ENCODE measurements around the gene RELL2.

Gene RELL2

GRCh38 chr5:141637123-141637766 is 448 bp downstream of the RELL2 start (continued):
- TF ChIP-seq, protein P1, sequence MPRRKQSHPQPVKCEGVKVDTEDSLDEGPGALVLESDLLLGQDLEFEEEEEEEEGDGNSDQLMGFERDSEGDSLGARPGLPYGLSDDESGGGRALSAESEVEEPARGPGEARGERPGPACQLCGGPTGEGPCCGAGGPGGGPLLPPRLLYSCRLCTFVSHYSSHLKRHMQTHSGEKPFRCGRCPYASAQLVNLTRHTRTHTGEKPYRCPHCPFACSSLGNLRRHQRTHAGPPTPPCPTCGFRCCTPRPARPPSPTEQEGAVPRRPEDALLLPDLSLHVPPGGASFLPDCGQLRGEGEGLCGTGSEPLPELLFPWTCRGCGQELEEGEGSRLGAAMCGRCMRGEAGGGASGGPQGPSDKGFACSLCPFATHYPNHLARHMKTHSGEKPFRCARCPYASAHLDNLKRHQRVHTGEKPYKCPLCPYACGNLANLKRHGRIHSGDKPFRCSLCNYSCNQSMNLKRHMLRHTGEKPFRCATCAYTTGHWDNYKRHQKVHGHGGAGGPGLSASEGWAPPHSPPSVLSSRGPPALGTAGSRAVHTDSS (tag by site-specific recombination; IDR thresholded peaks at IDR 0.05) = no peak
- no peak for TF ChIP-seq GLI4 (tag by site-specific recombination; IDR thresholded peaks at IDR 0.05)
- TF ChIP-seq OSR2 (tag by site-specific recombination; IDR thresholded peaks at IDR 0.05) = no peak
- TF ChIP-seq ZNF837 (tag by site-specific recombination; IDR thresholded peaks at IDR 0.05) = no peak
- no peak for TF ChIP-seq ZNF174 (tag by site-specific recombination; IDR thresholded peaks at IDR 0.05)
- TF ChIP-seq SALL2 (tag by site-specific recombination; IDR thresholded peaks at IDR 0.05; ENCODE audit: borderline replicate concordance) = no peak
- TF ChIP-seq PRDM10 (tag by site-specific recombination; IDR thresholded peaks at IDR 0.05) = no peak; the same call in 1 of the 2 replicates
- no peak for TF ChIP-seq MZF1 (tag by site-specific recombination; IDR thresholded peaks at IDR 0.05; ENCODE audit: borderline replicate concordance)
- TF ChIP-seq FEZF1 (tag by site-specific recombination; IDR thresholded peaks at IDR 0.05) = no peak
- TF ChIP-seq ZNF76 (tag by site-specific recombination; IDR thresholded peaks at IDR 0.05; ENCODE audit: borderline replicate concordance, low read depth) = no peak
- TF ChIP-seq, protein P2, sequence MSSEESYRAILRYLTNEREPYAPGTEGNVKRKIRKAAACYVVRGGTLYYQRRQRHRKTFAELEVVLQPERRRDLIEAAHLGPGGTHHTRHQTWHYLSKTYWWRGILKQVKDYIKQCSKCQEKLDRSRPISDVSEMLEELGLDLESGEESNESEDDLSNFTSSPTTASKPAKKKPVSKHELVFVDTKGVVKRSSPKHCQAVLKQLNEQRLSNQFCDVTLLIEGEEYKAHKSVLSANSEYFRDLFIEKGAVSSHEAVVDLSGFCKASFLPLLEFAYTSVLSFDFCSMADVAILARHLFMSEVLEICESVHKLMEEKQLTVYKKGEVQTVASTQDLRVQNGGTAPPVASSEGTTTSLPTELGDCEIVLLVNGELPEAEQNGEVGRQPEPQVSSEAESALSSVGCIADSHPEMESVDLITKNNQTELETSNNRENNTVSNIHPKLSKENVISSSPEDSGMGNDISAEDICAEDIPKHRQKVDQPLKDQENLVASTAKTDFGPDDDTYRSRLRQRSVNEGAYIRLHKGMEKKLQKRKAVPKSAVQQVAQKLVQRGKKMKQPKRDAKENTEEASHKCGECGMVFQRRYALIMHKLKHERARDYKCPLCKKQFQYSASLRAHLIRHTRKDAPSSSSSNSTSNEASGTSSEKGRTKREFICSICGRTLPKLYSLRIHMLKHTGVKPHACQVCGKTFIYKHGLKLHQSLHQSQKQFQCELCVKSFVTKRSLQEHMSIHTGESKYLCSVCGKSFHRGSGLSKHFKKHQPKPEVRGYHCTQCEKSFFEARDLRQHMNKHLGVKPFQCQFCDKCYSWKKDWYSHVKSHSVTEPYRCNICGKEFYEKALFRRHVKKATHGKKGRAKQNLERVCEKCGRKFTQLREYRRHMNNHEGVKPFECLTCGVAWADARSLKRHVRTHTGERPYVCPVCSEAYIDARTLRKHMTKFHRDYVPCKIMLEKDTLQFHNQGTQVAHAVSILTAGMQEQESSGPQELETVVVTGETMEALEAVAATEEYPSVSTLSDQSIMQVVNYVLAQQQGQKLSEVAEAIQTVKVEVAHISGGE (tag by site-specific recombination; conservative IDR thresholded peaks at IDR 0.05; ENCODE audit: low read depth) = peak; percentile 86
- 0 out of 2 replicates have a peak, but pooled peaks have one; percentile 10 for TF ChIP-seq ZNF704 (tag by site-specific recombination; IDR thresholded peaks at IDR 0.05)
- TF ChIP-seq, protein P3, sequence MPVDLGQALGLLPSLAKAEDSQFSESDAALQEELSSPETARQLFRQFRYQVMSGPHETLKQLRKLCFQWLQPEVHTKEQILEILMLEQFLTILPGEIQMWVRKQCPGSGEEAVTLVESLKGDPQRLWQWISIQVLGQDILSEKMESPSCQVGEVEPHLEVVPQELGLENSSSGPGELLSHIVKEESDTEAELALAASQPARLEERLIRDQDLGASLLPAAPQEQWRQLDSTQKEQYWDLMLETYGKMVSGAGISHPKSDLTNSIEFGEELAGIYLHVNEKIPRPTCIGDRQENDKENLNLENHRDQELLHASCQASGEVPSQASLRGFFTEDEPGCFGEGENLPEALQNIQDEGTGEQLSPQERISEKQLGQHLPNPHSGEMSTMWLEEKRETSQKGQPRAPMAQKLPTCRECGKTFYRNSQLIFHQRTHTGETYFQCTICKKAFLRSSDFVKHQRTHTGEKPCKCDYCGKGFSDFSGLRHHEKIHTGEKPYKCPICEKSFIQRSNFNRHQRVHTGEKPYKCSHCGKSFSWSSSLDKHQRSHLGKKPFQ (tag by site-specific recombination; IDR thresholded peaks at IDR 0.05) = no peak
- no peak for TF ChIP-seq ATF2 (tag by site-specific recombination; IDR thresholded peaks at IDR 0.05; ENCODE audit: low read depth)
- TF ChIP-seq, protein P4, sequence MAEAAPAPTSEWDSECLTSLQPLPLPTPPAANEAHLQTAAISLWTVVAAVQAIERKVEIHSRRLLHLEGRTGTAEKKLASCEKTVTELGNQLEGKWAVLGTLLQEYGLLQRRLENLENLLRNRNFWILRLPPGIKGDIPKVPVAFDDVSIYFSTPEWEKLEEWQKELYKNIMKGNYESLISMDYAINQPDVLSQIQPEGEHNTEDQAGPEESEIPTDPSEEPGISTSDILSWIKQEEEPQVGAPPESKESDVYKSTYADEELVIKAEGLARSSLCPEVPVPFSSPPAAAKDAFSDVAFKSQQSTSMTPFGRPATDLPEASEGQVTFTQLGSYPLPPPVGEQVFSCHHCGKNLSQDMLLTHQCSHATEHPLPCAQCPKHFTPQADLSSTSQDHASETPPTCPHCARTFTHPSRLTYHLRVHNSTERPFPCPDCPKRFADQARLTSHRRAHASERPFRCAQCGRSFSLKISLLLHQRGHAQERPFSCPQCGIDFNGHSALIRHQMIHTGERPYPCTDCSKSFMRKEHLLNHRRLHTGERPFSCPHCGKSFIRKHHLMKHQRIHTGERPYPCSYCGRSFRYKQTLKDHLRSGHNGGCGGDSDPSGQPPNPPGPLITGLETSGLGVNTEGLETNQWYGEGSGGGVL (tag by site-specific recombination; IDR thresholded peaks at IDR 0.05) = no peak
- no peak for TF ChIP-seq ZNF621 (tag by site-specific recombination; IDR thresholded peaks at IDR 0.05)
- no peak for TF ChIP-seq ZNF549 (tag by site-specific recombination; IDR thresholded peaks at IDR 0.05)
- TF ChIP-seq, protein P5, sequence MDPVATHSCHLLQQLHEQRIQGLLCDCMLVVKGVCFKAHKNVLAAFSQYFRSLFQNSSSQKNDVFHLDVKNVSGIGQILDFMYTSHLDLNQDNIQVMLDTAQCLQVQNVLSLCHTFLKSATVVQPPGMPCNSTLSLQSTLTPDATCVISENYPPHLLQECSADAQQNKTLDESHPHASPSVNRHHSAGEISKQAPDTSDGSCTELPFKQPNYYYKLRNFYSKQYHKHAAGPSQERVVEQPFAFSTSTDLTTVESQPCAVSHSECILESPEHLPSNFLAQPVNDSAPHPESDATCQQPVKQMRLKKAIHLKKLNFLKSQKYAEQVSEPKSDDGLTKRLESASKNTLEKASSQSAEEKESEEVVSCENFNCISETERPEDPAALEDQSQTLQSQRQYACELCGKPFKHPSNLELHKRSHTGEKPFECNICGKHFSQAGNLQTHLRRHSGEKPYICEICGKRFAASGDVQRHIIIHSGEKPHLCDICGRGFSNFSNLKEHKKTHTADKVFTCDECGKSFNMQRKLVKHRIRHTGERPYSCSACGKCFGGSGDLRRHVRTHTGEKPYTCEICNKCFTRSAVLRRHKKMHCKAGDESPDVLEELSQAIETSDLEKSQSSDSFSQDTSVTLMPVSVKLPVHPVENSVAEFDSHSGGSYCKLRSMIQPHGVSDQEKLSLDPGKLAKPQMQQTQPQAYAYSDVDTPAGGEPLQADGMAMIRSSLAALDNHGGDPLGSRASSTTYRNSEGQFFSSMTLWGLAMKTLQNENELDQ (tag by site-specific recombination; IDR thresholded peaks at IDR 0.05; ENCODE audit: low read depth) = no peak

Measured in HEK293 (cell line).